HepG2 (cell line): ENCODE data around the gene SMIM24. TPM values are rescaled to one million over a fixed set of nuclear protein-coding genes. Genes with fewer than 3 reads are reported as not detected.
A peak's percentile ranks its signal among the peaks of the same experiment; 100 is the strongest.

Experiments used
- BATF2 ChIP-seq: sonication (generic); formaldehyde crosslinking; IDR thresholded peaks from 2 replicates; pipeline ENCODE4 v1.8.0; 2022; ENCODE audit warnings: mild to moderate bottlenecking, missing genetic modification reagents, moderate library complexity
- FOSL1 ChIP-seq: sonication (generic); formaldehyde crosslinking; IDR thresholded peaks from 2 replicates; pipeline ENCODE4 v1.9.0; 2021; ENCODE audit warnings: missing genetic modification reagents, borderline replicate concordance
- FOXK2 ChIP-seq: fragments of 450-650 bp; IDR thresholded peaks from 2 replicates; pipeline ENCODE4 v1.6.1; 2016
- HNRNPUL1 ChIP-seq: fragments of 200-400 bp; formaldehyde crosslinking; IDR thresholded peaks from 2 replicates; pipeline ENCODE4 v1.6.1; 2017; ENCODE audit warnings: low read depth, mild to moderate bottlenecking, low read length, moderate library complexity
- KDM5A ChIP-seq: fragments of 200-600 bp; sonication (generic); IDR thresholded peaks from 2 replicates; pipeline ENCODE4 v1.7.0; 2018; ENCODE audit warnings: antibody characterized with exemption, mild to moderate bottlenecking, low read length, borderline replicate concordance
- MEF2D ChIP-seq: sonication (generic); formaldehyde crosslinking; IDR thresholded peaks from 2 replicates; pipeline ENCODE4 v1.5.1; 2020; ENCODE audit warnings: mild to moderate bottlenecking, missing genetic modification reagents
- NONO ChIP-seq, 2 experiments: fragments of 450-650 bp in 1 of 2; sonication (generic) in 1 of 2; formaldehyde crosslinking in 1 of 2; IDR thresholded peaks in 1 of 2; conservative IDR thresholded peaks in 1 of 2; 2 replicates each; pipeline versions ENCODE4 v1.6.1 to v1.8.0; 2017 to 2022; ENCODE audit warnings: mild to moderate bottlenecking in 1 of 2, missing genetic modification reagents in 1 of 2, moderate library complexity in 1 of 2
- ONECUT2 ChIP-seq: sonication (generic); formaldehyde crosslinking; IDR thresholded peaks from 2 replicates; pipeline ENCODE4 v1.4.0; 2020; ENCODE audit warnings: missing genetic modification reagents
- PAXIP1 ChIP-seq: sonication (generic); formaldehyde crosslinking; conservative IDR thresholded peaks from 2 replicates; pipeline ENCODE4 v1.4.0; 2020; ENCODE audit warnings: mild to moderate bottlenecking, missing genetic modification reagents, moderate library complexity
- PLSCR1 ChIP-seq: sonication (generic); formaldehyde crosslinking; IDR thresholded peaks from 2 replicates; pipeline ENCODE4 v1.5.0; 2020; ENCODE audit warnings: missing genetic modification reagents, mild to moderate bottlenecking, borderline replicate concordance
- RAD21 ChIP-seq: fragments of 450-650 bp; formaldehyde crosslinking; IDR thresholded peaks from 2 replicates; pipeline ENCODE4 v1.5.0; 2020; ENCODE audit warnings: mild to moderate bottlenecking
- TSC22D2 ChIP-seq: sonication (generic); formaldehyde crosslinking; IDR thresholded peaks from 2 replicates; pipeline ENCODE4 v1.5.1; 2020; ENCODE audit warnings: missing genetic modification reagents, mild to moderate bottlenecking, borderline replicate concordance
- ZBTB37 ChIP-seq: sonication (generic); formaldehyde crosslinking; IDR thresholded peaks from 2 replicates; pipeline ENCODE4 v1.4.0; 2020; ENCODE audit warnings: mild to moderate bottlenecking, missing genetic modification reagents
- ZNF333 ChIP-seq: sonication (generic); formaldehyde crosslinking; IDR thresholded peaks from 2 replicates; pipeline ENCODE4 v1.4.0; 2020; ENCODE audit warnings: mild to moderate bottlenecking, missing genetic modification reagents, borderline replicate concordance
- ZNF33B ChIP-seq: sonication (generic); formaldehyde crosslinking; IDR thresholded peaks from 2 replicates; pipeline ENCODE4 v1.5.1; 2020; ENCODE audit warnings: mild to moderate bottlenecking, missing genetic modification reagents
- ZNF512 ChIP-seq: sonication (generic); formaldehyde crosslinking; IDR thresholded peaks from 2 replicates; pipeline ENCODE4 v1.4.0; 2020; ENCODE audit warnings: mild to moderate bottlenecking, missing genetic modification reagents
- ZNF577 ChIP-seq: sonication (generic); formaldehyde crosslinking; IDR thresholded peaks from 2 replicates; pipeline ENCODE4 v1.4.0; 2020; ENCODE audit warnings: mild to moderate bottlenecking, low read depth, missing genetic modification reagents, borderline replicate concordance
- ZNF737 ChIP-seq: sonication (generic); formaldehyde crosslinking; IDR thresholded peaks from 2 replicates; pipeline ENCODE4 v1.5.0; 2020; ENCODE audit warnings: missing genetic modification reagents, mild to moderate bottlenecking, borderline replicate concordance
- polyA plus RNA-seq, 8 experiments: library from polyadenylated mRNA; depleted of rRNA in 3 of 8; stranded (reverse) in 7 of 8; unstranded in 1 of 8; fragments of >200 nt; fragmentation: Illumina TruSeq in 4 of 8; extraction: Trizol in 4 of 8; gene quantifications; 2 replicates each; pipeline versions ENCODE4 v1.2.1 to v1.2.3, GENCODE V29; 2011 to 2016; ENCODE audit warnings: low read depth in 4 of 8, missing spikeins in 1 of 8, mixed read lengths in 1 of 8; ENCODE audit not compliant: insufficient read depth in 1 of 8
- total RNA-seq, 5 experiments: library from RNA; depleted of rRNA; stranded (reverse); fragments of >200 nt; fragmentation: Illumina TruSeq; extraction: Trizol; gene quantifications; 2 replicates each; pipeline ENCODE4 v1.2.3, GENCODE V29; 2016; ENCODE audit warnings: low read depth in 1 of 5

Gene SMIM24
- total and polyA plus RNA-seq, 2 of the 13 experiments (the other 11 are each of a cell fraction or from before 2014, with no cell fraction given) = 11.2 to 70.6 TPM

GRCh38 chr19:3481241-3482090 lies 1.1 kb upstream of the SMIM24 start (continued):
- peak; percentile 30; the same call in 1 of the 2 replicates for TF ChIP-seq FOSL1 (CRISPR knock-in tag)
- no peak for TF ChIP-seq ZBTB37 (CRISPR knock-in tag)
- TF ChIP-seq ZNF33B (CRISPR knock-in tag) = peak; percentile 91
- TF ChIP-seq NONO (IDR thresholded peaks at IDR 0.05) = no peak
- 0 out of 2 replicates have a peak, but pooled peaks have one; percentile 12 for TF ChIP-seq NONO (CRISPR knock-in tag; conservative IDR thresholded peaks at IDR 0.05)
- no peak for TF ChIP-seq RAD21 (CRISPR knock-in tag)
- TF ChIP-seq ZNF512 = no peak
- no peak for TF ChIP-seq KDM5A
- TF ChIP-seq ZNF737 (CRISPR knock-in tag) = no peak
- 0 out of 2 replicates have a peak, but pooled peaks have one; percentile 34 for TF ChIP-seq TSC22D2 (CRISPR knock-in tag)
- TF ChIP-seq PLSCR1 (CRISPR knock-in tag) = no peak
- no peak; the same call in 1 of the 2 replicates for TF ChIP-seq BATF2
- TF ChIP-seq ONECUT2 (CRISPR knock-in tag) = no peak
- no peak for TF ChIP-seq FOXK2
- TF ChIP-seq PAXIP1 = peak; percentile 54
- TF ChIP-seq ZNF577 (CRISPR knock-in tag) = no peak
- no peak for TF ChIP-seq HNRNPUL1
- TF ChIP-seq ZNF333 = no peak
- peak; percentile 58; the same call in 1 of the 2 replicates for TF ChIP-seq MEF2D
